A549 treated with RU486 at 1 μM for 4 hours (cell line): ENCODE results near the gene MIER3. TPM values are rescaled to one million over a fixed set of nuclear protein-coding genes. Genes with fewer than 3 reads are reported as not detected.

Experiments used
- total RNA-seq: library from RNA; stranded (reverse); fragments of 200-300 nt; extraction: Qiagen RNA extraction; gene quantifications from 5 replicates; pipeline ENCODE4 v1.2.3, GENCODE V29; 2022; ENCODE audit warnings: low read depth

Gene MIER3
- 8.3 to 18.0 TPM (median 10.0 TPM) in 5 replicates for total RNA-seq

DNA sequence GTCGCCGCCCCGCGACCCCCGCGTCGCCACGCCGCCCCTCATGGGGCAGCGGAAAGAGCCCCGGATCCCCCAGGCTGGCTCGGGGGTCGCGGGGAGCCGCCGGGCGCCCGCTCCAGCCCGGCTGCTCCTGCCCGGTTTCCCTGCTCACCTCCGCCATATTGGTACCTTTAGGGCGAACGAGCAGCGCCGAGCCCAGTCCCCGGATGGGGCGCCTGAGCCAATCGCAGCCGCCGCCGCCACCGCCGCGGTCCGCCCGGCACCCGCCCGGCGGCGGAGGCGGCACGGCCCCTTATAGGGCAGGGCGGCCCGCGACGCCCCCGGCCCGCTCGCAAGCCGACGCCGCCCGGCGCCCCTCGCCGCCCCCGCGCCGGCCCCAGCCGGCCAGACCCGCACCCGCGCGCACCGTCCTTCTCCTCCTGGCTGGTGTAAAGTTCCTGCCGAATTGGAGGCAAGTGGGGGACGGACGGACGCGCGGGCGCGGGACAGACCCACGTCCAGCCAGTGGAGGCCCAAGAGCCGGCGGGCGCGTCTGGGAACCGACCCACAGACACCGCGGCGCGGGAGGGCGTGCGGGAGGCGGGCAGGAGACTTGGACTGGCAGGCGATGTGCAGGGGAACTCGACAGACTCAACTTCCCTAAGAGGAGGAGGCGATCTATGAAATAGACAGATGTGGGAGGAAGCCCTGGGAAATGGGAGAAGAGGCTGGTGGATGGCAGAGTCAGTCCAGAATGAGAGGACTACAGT is at the start of gene MIER3:
Gene MIER3, minus strand, starts transcription at position 178 of the 746 bp plus-strand sequence. Its CDS starts 21 bp downstream, at position 157.

DNA sequence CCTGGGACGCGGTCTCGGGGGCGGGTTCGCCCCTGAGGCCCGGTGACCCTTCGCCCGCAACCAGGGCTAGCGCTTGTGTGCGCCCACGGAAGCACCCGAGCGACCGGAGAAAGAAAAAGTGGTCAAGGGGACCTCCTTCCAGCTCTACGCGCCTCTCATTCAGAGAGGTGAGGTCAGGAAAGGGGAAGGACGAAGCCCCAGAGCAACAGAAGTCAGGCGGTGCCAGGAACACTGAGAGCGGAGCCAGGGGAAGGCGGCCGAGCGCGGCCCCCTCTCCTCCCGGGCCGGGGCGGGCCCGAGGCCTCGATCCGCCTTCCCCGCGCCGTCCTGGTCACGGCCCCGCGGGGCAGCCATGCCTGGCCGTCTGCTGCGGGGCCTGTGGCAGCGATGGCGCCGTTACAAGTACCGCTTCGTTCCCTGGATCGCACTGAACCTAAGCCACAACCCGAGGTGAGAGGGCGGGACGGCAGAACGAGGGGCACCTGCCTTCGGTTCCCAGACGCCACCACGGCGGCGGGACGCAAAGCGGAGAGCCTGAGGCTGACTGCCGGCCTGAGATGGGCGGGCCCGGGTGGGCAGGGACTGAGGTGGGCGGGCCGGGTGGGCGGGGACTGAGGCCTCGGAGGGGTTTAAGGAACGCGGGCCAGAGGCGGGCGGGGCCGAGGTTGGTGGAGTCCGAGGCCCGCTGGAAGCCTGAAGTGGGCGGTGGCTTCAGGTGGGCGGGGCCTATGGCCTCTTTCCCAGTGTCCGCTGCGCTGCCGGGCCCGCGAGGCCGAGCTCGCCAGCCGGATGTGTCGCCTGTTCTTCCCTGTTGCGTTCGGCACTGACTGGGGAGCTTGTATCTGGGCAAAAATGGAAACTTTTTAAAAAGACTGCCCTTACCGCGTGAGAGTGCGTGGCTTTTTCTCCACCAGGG is 42.4 kb downstream of the MIER3 start, which contains the start of gene SETD9:
Gene SETD9, plus strand, starts transcription at position 303 of the 916 bp plus-strand sequence. Its CDS starts 50 bp downstream, at position 353.

Other genes starting within 250 kb of the MIER3 start
- gene MAP3K1, start 136.6 kb downstream of the MIER3 start, total RNA-seq: 1.00 to 2.0 TPM (median 1.7 TPM) in 5 replicates
- gene SETD9, start 42.5 kb downstream of the MIER3 start, total RNA-seq: 4.8 to 7.2 TPM (median 5.7 TPM) in 5 replicates
- gene GPBP1, start 221.9 kb upstream of the MIER3 start, total RNA-seq: 27.3 to 51.2 TPM (median 38.8 TPM) in 5 replicates